Naive B cell (primary cell): ENCODE data around the gene KRTAP3-2. TPM values are rescaled to one million over a fixed set of nuclear protein-coding genes. Genes with fewer than 3 reads are reported as not detected.

Source experiments
- ATAC-seq, 2 donors: fragments of 150-1000 bp; cut with Tn5 transposase; 2 replicates each; pipeline ENCODE4 v1.10.0; 2021; ENCODE audit warnings: low read depth in 2 of 2, mild to moderate bottlenecking in 2 of 2, moderate library complexity in 2 of 2
- DNase-seq: peaks from one replicate; pipeline ENCODE4 v3.0.0; 2022
- H3K27ac Mint-ChIP-seq, 6 donors: one replicate each; pipeline ENCODE4 v1.8.0; 2020 to 2022; ENCODE audit warnings: mild to moderate bottlenecking in 6 of 6, mixed read lengths in 6 of 6, moderate library complexity in 5 of 6, inconsistent platforms in 2 of 6
- H3K27me3 Mint-ChIP-seq, 3 donors: one replicate each; pipeline ENCODE4 v1.8.0; 2021 to 2022; ENCODE audit warnings: mixed read lengths in 3 of 3, mild to moderate bottlenecking in 1 of 3
- H3K36me3 Mint-ChIP-seq, 2 donors: one replicate each; pipeline ENCODE4 v1.8.0; 2020 to 2022; ENCODE audit warnings: mixed read lengths in 2 of 2, inconsistent platforms in 1 of 2, mild to moderate bottlenecking in 1 of 2
- H3K4me1 Mint-ChIP-seq, 3 donors: one replicate each; pipeline ENCODE4 v1.8.0; 2020 to 2022; ENCODE audit warnings: mixed read lengths in 3 of 3, inconsistent platforms in 1 of 3, mild to moderate bottlenecking in 1 of 3, moderate library complexity in 1 of 3
- H3K4me3 Mint-ChIP-seq, 8 donors: one replicate each; pipeline ENCODE4 v1.8.0; 2020 to 2022; ENCODE audit warnings: mild to moderate bottlenecking in 8 of 8, mixed read lengths in 8 of 8, moderate library complexity in 8 of 8, inconsistent platforms in 2 of 8
- H3K9me3 Mint-ChIP-seq, 7 donors: one replicate each; pipeline ENCODE4 v1.8.0; 2020 to 2022; ENCODE audit warnings: mixed read lengths in 7 of 7, mild to moderate bottlenecking in 5 of 7, inconsistent platforms in 2 of 7, moderate library complexity in 1 of 7
- polyA plus RNA-seq, 6 donors: library from polyadenylated mRNA; unstranded; fragments of 300-500 nt; fragmentation: Illumina TruSeq; gene quantifications; one replicate each; pipeline ENCODE4 v1.2.3, GENCODE V29; 2021; ENCODE audit warnings: low read depth in 6 of 6

Gene KRTAP3-2
- polyA plus RNA-seq, 6 donors from 2014 or later: not detected

GRCh38 chr17:40978575-40979151 lies 21.0 kb downstream of the KRTAP3-2 start:
- peaks cover 32 to 37% (median 33%) of the 10 kb centered on the region in 3 donors for H3K27me3 Mint-ChIP-seq

GRCh38 chr17:40975516-40975915 lies 24.2 kb downstream of the KRTAP3-2 start:
- H3K4me3 Mint-ChIP-seq: no peak overlapping the region
- H3K4me1 Mint-ChIP-seq: no peaks in the 10 kb centered on the region
- H3K36me3 Mint-ChIP-seq: no peaks in the 10 kb centered on the region
- ATAC-seq (no peak), DNase-seq (no peak)
- no peaks in the 10 kb centered on the region for H3K9me3 Mint-ChIP-seq
- H3K27me3 Mint-ChIP-seq: peaks cover 25 to 34% (median 31%) of the 10 kb centered on the region in 3 donors
- no peak overlapping the region for H3K27ac Mint-ChIP-seq

More at GRCh38 chr17:40978575-40979151, 21.0 kb downstream of the KRTAP3-2 start:
- DNase-seq: no peak
- Mint-ChIP-seq H3K4me3 (no peak overlapping the region), H3K36me3 (no peaks in the 10 kb centered on the region), H3K4me1 (no peaks in the 10 kb centered on the region), H3K9me3 (no peaks in the 10 kb centered on the region), H3K27ac (no peak overlapping the region)
- no peak for ATAC-seq

GRCh38 chr17:40974366-40974765 lies 25.3 kb downstream of the KRTAP3-2 start:
- no peak overlapping the region for H3K27ac Mint-ChIP-seq
- H3K4me3 Mint-ChIP-seq: no peak overlapping the region
- no peaks in the 10 kb centered on the region for H3K9me3 Mint-ChIP-seq
- peaks cover 20 to 31% (median 25%) of the 10 kb centered on the region in 3 donors for H3K27me3 Mint-ChIP-seq
- no peaks in the 10 kb centered on the region for H3K36me3 Mint-ChIP-seq
- no peak for ATAC-seq
- no peak for DNase-seq
- H3K4me1 Mint-ChIP-seq: no peaks in the 10 kb centered on the region

- no peak overlapping the region for H3K4me3 Mint-ChIP-seq
- ATAC-seq (no peak), DNase-seq (no peak)
- peaks cover 0 to 34% (median 14%) of the 10 kb centered on the region in 3 donors for H3K27me3 Mint-ChIP-seq
- peaks cover 0 to 3% (median 0%) of the 10 kb centered on the region in 3 donors for H3K4me1 Mint-ChIP-seq
- peaks cover 0 to 7% (median 2%) of the 10 kb centered on the region in 7 donors for H3K9me3 Mint-ChIP-seq
- H3K27ac Mint-ChIP-seq: no peak overlapping the region
- H3K36me3 Mint-ChIP-seq: no peaks in the 10 kb centered on the region
Measured at GRCh38 chr17:40967582-40967981, 32.1 kb downstream of the KRTAP3-2 start.

- no peak for ATAC-seq
- H3K27ac Mint-ChIP-seq: no peak within 1 kb of the TSS
- no peaks in the 10 kb centered on the region for H3K36me3 Mint-ChIP-seq
- peaks cover 0 to 7% (median 2%) of the 10 kb centered on the region in 7 donors for H3K9me3 Mint-ChIP-seq
- DNase-seq: no peak
- peaks cover 0 to 6% (median 1%) of the 10 kb centered on the region in 3 donors for H3K4me1 Mint-ChIP-seq
- H3K27me3 Mint-ChIP-seq: peaks cover 0 to 30% (median 10%) of the 10 kb centered on the region in 3 donors
- no peak within 1 kb of the TSS for H3K4me3 Mint-ChIP-seq
Measured at GRCh38 chr17:40966848-40967247, 32.9 kb downstream of the KRTAP3-2 start, which contains the start of gene KRT39. KRT39 (minus strand) TSS chr17:40966948; CDS start chr17:40966856, 92 bp downstream.

GRCh38 chr17:40963838-40964237 lies 35.9 kb downstream of the KRTAP3-2 start:
- H3K27ac Mint-ChIP-seq: no peak overlapping the region

GRCh38 chr17:40962059-40962561 lies 37.6 kb downstream of the KRTAP3-2 start:
- no peak for ATAC-seq
- no peak for DNase-seq
- peak overlapping the region in 1 of 6 donors; percentile 49 for H3K27ac Mint-ChIP-seq
- no peak overlapping the region for H3K4me3 Mint-ChIP-seq
- H3K36me3 Mint-ChIP-seq: no peaks in the 10 kb centered on the region
- H3K27me3 Mint-ChIP-seq: peaks cover 16 to 34% (median 21%) of the 10 kb centered on the region in 3 donors
- peaks cover 4 to 9% (median 5%) of the 10 kb centered on the region in 3 donors for H3K4me1 Mint-ChIP-seq
- peaks cover 0 to 4% (median 0%) of the 10 kb centered on the region in 7 donors for H3K9me3 Mint-ChIP-seq

More at GRCh38 chr17:40963838-40964237, 35.9 kb downstream of the KRTAP3-2 start:
- ATAC-seq (no peak), DNase-seq (no peak)
- Mint-ChIP-seq H3K4me1 (peaks cover 4 to 9% (median 5%) of the 10 kb centered on the region in 3 donors), H3K9me3 (peaks cover 0 to 7% (median 2%) of the 10 kb centered on the region in 7 donors), H3K4me3 (no peak overlapping the region), H3K36me3 (no peaks in the 10 kb centered on the region), H3K27me3 (peaks cover 11 to 36% (median 13%) of the 10 kb centered on the region in 3 donors)

GRCh38 chr17:40961591-40961990 lies 38.1 kb downstream of the KRTAP3-2 start:
- H3K36me3 Mint-ChIP-seq: no peaks in the 10 kb centered on the region
- ATAC-seq (no peak), DNase-seq (no peak)
- peaks cover 0 to 4% (median 0%) of the 10 kb centered on the region in 7 donors for H3K9me3 Mint-ChIP-seq
- peaks cover 4 to 9% (median 5%) of the 10 kb centered on the region in 3 donors for H3K4me1 Mint-ChIP-seq
- H3K27ac Mint-ChIP-seq: peak overlapping the region in 1 of 6 donors; percentile 52
- peaks cover 17 to 34% (median 18%) of the 10 kb centered on the region in 3 donors for H3K27me3 Mint-ChIP-seq
- H3K4me3 Mint-ChIP-seq: no peak overlapping the region

GRCh38 chr17:40960144-40960543 lies 39.6 kb downstream of the KRTAP3-2 start:
- DNase-seq: no peak
- H3K9me3 Mint-ChIP-seq: peaks cover 0 to 4% (median 0%) of the 10 kb centered on the region in 7 donors
- no peaks in the 10 kb centered on the region for H3K36me3 Mint-ChIP-seq
- peak overlapping the region in 1 of 6 donors; percentile 24 for H3K27ac Mint-ChIP-seq
- no peak overlapping the region for H3K4me3 Mint-ChIP-seq
- peaks cover 4 to 9% (median 5%) of the 10 kb centered on the region in 3 donors for H3K4me1 Mint-ChIP-seq
- H3K27me3 Mint-ChIP-seq: peaks cover 14 to 33% (median 31%) of the 10 kb centered on the region in 3 donors
- no peak for ATAC-seq

GRCh38 chr17:40958086-40958953 lies 41.4 kb downstream of the KRTAP3-2 start:
- H3K36me3 Mint-ChIP-seq: no peaks in the 10 kb centered on the region
- H3K4me1 Mint-ChIP-seq: peaks cover 4 to 5% (median 5%) of the 10 kb centered on the region in 3 donors
- peaks cover 23 to 50% (median 41%) of the 10 kb centered on the region in 3 donors for H3K27me3 Mint-ChIP-seq
- DNase-seq (no peak), ATAC-seq (no peak)
- H3K27ac Mint-ChIP-seq: no peak overlapping the region
- H3K4me3 Mint-ChIP-seq: no peak overlapping the region
- peaks cover 0 to 3% (median 0%) of the 10 kb centered on the region in 7 donors for H3K9me3 Mint-ChIP-seq

- Mint-ChIP-seq H3K27ac (peak overlapping the region in 1 of 6 donors; percentile 62), H3K27me3 (peaks cover 18 to 58% (median 58%) of the 10 kb centered on the region in 3 donors), H3K36me3 (no peaks in the 10 kb centered on the region), H3K9me3 (no peaks in the 10 kb centered on the region), H3K4me3 (no peak overlapping the region), H3K4me1 (peaks cover under 1 to 5% (median 1%) of the 10 kb centered on the region in 3 donors)
- ATAC-seq (no peak), DNase-seq (no peak)
Measured at GRCh38 chr17:40956401-40957254, 43.1 kb downstream of the KRTAP3-2 start.

GRCh38 chr17:40953881-40954280 lies 45.8 kb downstream of the KRTAP3-2 start:
- Mint-ChIP-seq H3K4me1 (peaks cover 0 to 4% (median 0%) of the 10 kb centered on the region in 3 donors), H3K27me3 (peaks cover 26 to 73% (median 73%) of the 10 kb centered on the region in 3 donors), H3K27ac (no peak overlapping the region), H3K4me3 (no peak overlapping the region), H3K9me3 (no peaks in the 10 kb centered on the region), H3K36me3 (no peaks in the 10 kb centered on the region)
- DNase-seq: no peak
- no peak for ATAC-seq
